ENCODE measurements around the gene IQCN.
"Not testable (repeated sequence)": the region's sequence is repeated elsewhere in the genome, so short reads cannot be mapped to it uniquely, and the experiment has no call there.

Gene IQCN

DNA sequence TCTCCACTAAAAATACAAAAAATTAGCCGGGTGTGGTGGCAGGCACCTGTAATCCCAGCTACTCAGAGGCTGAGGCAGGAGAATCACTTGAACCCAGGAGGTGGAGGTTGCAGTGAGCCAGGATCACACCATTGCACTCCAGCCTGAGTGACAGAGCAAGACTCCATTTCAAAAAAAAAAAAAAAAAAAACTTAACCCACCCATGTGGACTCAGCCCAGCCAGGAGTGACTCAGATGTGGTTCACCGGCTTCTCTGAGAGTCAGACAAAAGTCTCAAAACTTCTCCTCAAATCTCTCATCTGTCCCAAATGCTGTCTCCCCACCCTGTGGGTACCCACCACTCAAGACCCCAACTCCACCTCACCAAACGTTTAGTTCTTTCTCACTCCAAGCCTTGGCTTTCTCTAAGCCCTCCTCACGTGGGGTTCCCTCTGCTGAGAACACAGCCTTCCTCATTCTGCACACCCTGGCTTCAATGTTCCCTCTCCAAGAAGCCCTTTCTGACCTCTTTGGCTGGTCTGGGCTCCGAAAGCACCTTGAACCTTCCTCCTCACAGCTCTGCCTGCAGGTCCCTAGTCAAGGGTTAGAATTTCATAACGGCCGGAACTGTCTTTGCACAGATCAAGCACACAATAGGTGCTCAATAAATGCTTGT lies 59.3 kb downstream of the IQCN start:
- DNase-seq (ENCODE audit: low read depth): no peak

DNA sequence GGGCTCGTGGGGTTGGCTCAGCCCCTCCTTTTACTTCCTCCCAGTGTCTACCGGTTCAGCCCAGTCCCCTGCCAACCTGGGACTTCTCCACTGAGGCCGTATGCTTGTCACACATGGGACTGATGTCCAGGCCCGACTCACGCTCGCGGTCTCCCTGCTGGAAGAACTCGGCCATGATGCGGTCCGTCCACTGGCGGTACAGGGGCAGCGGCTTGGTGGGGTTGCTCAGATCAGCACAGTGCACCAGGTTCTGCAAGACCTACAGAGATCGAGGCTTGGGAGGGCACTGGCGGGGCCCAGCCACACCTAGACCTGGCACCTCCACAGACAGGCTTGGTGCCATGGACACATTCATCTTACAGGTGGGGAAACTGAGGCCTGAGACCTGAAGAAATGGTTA lies 62.6 kb downstream of the IQCN start:
- DNase-seq (ENCODE audit: low read depth): no peak

DNA sequence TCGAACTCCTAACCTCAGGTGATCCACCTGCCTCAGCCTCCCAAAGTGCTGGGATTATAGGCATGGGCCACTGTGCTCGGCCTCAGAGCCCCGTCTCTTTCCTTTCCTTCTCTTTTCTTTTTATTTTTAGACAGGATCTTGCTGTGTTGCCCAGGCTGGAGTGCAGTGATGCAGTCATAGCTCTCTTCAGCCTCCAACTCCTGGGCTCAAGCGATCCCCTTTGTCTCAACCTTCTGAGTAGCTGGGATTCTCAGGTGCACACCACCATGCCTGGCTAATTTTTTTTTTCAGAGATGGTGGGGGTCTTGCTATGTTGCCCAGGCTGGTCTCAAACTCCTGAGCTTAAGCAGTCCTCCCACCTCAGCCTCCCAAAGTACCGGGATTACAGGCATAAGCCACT lies 64.3 kb downstream of the IQCN start:
- not testable (repeated sequence) for DNase-seq (ENCODE audit: low read depth)

DNA sequence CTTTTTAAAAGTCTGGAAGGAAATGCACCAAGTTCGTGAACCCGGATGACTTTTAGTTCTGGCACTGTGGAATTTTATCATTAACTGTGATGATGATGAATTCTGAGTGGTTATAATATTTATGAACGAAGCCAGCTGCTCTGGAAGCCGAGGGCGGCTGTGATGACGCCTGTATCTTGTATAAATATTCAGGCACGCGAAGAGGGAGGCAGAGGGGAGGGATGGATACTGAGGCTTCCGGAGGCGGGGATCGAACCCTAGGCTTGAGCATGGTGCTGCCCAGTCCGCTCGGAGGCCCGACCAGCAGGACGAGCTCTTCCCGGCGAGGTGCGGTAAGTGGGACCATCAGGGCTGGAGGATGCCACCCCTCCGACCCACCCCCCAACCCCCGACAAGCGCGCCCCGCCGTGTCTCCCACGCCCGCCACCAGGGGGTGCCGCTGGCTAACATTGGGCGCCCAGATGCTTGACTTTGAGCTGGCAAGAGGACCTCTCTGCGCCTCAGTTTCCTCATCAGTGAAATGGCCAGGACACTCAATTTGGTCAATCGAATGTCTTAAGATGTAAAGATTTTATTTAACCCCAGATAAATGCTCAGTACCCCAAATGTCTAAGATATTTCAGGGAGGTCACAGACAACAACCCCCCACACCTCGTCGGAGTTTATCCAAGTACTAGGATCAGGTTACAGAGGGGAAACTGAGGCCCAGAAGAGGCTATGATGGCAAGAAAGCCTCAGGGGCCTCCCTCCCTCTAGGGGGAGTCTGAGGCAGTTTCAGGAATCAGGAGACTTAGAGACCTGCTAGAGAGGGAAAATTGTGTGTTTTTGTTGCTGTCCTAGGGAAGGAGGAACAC lies 65.9 kb downstream of the IQCN start:
- DNase-seq (ENCODE audit: low read depth): peak; percentile 35
